ENCODE data around the gene KAT6B.

The KAT6B gene

GRCh38 chr10:74823791-74824183 is 2.6 kb upstream of the KAT6B start:
- no peak for DNase-seq (ENCODE audit: low read depth in 2 of 2)

- no peak for DNase-seq (ENCODE audit: low read depth in 2 of 2)
Measured at GRCh38 chr10:74824184-74824899, 2.1 kb upstream of the KAT6B start.

GRCh38 chr10:74824900-74825370 is 1.5 kb upstream of the KAT6B start:
- DNase-seq (ENCODE audit: low read depth in 2 of 2) = peak in 1 of 2 donors; percentile 5

DNA sequence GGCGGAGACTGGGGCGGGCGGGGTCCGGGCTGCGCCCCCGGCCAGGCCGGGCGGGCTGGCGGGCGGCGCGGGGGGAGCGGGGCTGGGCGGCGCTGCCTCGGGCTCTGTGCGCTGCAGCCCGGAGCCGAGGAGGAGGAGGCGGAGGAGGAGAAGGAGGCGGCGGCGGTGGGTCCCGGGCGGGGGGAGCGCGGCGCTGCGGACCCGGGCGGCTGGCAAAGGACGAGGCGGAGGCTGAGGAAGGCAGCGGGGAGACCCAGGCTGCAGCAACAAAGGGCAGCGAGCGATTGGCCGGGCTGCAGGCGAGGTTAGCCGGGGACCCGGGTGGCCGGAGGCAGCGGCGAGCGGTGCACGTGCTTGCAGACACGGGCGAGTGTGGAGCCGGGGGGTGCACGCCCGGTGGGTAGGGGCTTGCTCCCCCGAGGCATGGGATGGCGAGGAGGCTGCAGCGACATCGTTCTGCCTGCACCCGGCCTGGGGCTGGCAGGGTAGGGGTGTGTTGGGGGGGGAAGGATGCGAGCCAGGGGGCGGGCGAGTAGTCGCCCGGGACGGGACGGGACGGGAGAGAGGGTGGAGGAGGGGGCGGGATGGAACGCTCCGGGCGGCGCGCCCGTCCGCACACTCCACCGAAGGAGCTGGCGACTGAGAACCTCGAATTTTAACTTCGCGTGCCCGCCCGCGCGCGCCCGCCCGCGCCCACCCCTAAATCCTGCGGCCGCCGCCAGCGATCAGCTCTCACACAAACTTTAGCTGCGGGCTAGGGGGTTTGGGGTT is 844 bp upstream of the KAT6B start:
- peak; percentile 7 to 42 for DNase-seq (ENCODE audit: low read depth in 2 of 2)

- no peak for DNase-seq (ENCODE audit: low read depth in 2 of 2)
Measured at GRCh38 chr10:74827045-74827441, 643 bp downstream of the KAT6B start.

GRCh38 chr10:74827694-74828093 is 1.3 kb downstream of the KAT6B start:
- no peak for DNase-seq (ENCODE audit: low read depth in 2 of 2)

DNA sequence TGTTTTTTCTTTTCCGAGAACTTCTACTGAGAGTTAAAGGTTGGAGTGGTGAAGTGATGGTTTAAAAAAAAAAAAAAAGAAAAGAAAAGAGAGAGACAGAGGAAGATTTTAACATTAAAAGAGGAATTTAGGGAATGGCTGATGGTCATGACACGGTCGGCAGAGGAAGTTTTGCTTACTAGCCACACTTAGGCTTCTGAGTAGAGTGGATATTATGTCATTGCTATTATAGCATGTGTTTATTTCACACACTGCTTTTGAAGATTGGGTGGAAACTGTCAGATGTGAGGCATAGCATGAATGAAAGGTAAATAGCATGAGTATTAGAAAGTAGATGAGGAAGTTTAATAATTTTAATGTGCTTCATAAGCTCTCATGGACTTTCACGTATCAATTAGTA is 2.5 kb downstream of the KAT6B start:
- no peak for DNase-seq (ENCODE audit: low read depth in 2 of 2)

DNA sequence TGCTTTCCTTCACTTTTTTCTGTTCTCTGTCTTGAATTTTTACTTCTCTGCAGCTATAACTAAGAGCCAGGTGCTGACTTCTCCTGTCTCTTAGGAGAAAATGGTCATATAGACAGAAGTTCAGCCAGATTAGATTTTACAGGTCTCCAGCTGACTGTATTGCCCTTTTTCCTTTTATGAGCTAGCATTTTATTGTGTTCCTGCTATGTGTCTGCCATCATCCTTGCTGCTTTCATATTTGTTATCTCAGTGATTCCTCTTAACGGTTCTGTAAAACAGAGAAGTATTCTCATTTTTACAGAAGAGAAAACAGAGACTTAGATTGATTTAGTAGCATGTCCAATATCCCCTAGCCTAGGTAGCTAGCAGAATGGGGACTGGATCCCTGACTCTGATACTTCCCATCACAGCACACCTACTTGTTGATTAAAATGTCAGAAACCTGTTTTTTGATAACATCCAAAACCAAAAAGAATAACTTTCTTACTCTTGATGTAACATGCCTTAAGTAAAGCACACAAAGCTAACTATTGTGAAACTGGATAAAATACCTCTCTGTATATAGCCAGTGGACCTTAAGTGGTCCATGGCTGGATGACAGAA is 5.2 kb downstream of the KAT6B start:
- no peak for DNase-seq (ENCODE audit: low read depth in 2 of 2)

DNA sequence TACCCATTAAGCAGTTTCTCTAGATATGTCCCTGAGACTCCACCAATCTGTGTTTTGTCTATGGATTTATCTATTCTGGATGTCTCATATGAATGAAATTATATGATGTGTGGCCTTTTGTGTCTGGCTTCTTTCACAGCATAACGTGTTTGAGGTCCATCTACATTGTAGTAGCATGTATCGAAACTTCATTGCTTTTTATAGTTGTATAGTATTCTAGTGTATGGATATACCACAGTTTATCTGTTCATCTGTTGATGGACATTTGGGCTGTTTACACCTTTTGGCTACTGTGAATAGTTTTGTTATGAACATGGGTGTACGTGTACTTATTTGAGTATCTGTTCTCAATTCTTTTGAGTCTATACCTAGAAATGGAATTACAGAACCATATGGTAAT is 9.6 kb downstream of the KAT6B start:
- no peak for DNase-seq (ENCODE audit: low read depth in 2 of 2)

DNA sequence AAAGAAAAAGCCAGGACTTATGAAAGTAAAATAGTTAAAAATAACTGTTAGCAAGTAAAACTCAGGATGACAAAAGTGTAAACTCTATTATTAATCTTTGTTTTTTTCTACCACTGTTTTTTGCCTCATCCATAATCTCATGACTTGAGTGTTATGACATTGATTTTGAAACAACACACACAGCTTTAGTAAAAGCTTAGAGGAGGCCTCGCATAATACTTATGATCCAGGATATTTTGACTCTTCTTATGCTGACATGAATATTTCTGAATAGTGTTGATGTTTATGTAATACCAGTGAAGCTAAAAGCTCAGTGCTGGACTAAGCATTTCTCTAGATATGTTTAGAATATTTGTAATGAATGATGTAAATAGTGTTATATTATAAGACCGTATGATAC is 10.5 kb downstream of the KAT6B start:
- no peak for DNase-seq (ENCODE audit: low read depth in 2 of 2)

DNA sequence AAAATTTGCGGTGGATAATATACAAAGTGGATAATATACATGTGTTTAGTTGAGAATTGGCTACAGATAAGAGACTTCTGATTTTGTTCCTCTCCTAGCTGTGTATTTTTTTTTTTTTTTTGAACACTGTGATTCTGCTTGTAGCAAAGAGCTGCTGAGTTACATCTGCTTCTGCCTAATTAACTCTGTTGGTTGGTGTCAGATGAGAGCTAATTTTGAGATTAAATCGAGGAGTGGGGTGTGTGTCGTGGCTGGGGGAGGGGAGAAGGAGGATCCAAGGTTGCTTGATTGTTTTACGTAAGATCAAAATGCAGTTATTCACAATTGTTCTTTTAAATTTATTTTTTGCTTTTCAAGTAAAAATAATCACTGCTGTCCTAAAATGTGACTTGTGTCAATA is 11.3 kb downstream of the KAT6B start:
- no peak for DNase-seq (ENCODE audit: low read depth in 2 of 2)

GRCh38 chr10:74839708-74840107 is 13.3 kb downstream of the KAT6B start:
- DNase-seq (ENCODE audit: low read depth in 2 of 2) = no peak

DNA sequence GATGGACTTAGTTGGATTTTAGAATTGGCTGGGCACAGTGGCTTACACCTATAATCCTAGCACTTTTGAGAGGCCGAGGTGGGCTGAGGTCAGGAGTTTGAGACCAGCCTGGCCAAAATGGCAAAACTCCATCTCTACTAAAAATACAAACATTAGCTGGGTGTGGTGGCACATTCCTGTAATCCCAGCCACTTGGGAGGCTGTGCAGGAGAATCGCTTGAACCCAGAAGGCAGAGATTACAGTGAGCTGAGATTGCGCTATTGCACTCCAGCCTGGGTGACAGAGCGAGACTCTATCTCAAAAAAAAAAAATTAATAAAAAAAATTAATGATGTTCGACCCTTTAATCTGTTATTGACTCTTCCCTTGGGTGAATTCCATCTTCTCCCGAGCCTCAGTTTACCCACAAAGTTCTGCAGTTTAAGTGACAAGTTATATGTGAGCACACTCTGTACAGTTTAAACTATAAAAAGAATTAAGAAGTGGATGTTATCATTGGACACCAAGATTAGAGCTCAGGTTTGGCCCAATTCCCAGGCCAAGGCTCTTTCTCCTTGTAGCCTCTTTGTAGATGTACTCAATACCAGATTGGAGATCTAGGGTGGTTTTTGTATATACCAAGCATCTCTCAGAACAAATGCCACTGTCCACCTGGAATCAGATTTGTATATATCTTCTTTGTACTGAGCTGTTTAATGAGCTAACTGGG is 15.0 kb downstream of the KAT6B start:
- no peak for DNase-seq (ENCODE audit: low read depth in 2 of 2)

DNA sequence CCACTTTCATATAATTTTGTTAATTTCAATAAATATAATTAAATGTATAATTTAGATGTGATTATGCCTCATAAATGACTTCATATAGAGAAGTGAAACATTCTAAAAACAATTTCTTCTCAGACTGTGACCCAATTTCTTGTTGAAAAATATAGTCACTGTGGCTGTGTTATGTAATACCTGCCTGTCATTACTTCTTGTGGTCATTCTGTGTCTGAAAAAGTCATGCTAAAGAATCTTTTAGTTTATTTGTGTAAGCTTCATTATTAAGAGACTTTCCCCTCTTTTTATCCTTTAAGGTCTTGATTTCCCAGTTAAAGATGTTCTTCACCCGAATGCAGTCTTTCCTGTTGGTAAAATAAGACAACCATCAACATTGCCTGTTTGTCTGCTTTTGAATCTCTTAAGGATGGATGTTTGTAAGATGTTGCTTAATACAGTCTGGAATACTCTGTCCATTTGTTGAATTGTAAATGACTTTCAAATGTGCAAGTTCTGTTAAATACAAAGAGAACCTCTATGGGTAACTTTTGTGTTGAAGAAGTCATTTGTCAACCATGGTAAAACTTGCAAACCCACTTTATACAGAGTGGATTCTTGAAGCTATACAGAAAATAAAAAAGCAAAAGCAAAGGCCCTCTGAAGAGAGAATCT is 16.0 kb downstream of the KAT6B start:
- no peak for DNase-seq (ENCODE audit: low read depth in 2 of 2)

DNA sequence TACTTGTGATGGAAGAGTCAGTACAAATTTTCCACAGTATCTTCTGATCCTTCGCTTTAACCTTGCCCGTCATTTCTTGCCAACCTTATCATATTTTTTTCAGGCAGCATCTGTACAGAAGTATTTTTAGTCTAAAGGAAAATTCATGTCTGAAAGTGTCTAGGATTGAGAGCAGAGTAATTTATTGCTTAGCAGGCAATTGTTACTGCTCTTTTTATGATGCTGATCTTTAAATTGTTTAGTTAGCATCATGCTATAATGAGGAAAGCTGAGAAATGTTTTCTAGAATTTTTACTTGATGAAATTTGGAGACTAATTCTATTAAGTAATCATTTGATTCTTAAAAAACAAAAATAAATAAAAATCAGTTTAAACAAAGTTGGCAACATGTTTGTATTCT is 20.6 kb downstream of the KAT6B start:
- no peak for DNase-seq (ENCODE audit: low read depth in 2 of 2)

DNA sequence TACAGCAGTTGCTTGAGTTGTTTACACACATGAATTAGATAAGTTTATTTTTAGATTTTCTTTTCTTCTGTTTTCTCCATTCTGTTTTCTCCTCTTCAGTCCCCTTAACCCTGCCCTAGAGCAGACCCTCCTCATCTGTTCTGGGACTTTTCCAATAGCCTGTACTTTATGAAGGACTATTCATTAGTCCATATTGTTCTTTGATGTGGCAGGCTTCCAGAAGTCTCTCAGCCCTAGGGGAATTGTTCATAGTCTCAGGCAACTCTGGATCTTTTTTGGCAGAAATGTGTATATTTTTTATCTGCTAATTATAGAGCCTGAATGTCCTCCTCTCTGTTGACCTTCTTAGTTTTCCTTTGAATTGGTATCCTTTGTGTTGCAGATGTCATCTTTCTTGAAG is 25.4 kb downstream of the KAT6B start:
- no peak for DNase-seq (ENCODE audit: low read depth in 2 of 2)

- no peak for DNase-seq (ENCODE audit: low read depth in 2 of 2)
Measured at GRCh38 chr10:74852381-74852780, 26.0 kb downstream of the KAT6B start.

- no peak for DNase-seq (ENCODE audit: low read depth in 2 of 2)
Measured at GRCh38 chr10:74854610-74855009, 28.2 kb downstream of the KAT6B start.

DNA sequence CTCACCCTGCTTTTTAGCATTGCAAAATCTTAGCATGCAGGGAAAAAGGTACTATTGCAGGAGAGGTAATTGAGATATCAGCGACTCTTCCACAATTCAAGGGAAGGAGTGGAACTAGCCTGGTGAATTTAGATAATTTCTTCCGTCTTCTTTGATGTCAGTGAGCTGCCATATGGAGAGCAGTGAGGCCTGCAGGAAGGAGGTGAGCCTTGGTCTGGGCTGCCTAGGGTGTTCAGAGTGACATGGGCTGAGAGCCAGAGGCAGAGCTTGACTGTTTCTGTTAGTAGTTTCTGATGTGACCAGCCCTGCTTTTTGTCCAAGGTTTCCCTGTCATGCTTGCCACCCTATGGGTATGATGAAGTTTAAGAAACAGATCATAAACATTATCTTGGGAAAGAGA is 28.6 kb downstream of the KAT6B start:
- no peak for DNase-seq (ENCODE audit: low read depth in 2 of 2)

DNA sequence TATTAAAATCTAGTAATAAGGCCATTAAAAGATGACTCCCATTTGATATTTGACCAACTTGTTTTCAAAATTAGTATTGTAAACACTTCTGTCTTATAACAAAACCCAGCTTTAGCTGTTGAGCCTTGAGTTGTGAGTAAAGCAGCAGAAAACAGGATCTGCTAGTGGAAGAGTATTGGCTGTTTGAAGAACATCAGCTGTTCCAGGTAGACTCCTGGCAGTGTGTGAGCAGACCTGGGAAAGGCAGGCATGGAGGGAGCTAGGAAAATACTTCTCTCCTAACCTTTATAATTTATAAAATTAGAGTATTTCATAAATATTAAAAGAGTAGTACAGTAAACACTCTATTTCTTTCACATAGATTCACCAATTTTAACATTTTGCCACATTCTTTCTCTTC is 29.0 kb downstream of the KAT6B start:
- no peak for DNase-seq (ENCODE audit: low read depth in 2 of 2)

DNA sequence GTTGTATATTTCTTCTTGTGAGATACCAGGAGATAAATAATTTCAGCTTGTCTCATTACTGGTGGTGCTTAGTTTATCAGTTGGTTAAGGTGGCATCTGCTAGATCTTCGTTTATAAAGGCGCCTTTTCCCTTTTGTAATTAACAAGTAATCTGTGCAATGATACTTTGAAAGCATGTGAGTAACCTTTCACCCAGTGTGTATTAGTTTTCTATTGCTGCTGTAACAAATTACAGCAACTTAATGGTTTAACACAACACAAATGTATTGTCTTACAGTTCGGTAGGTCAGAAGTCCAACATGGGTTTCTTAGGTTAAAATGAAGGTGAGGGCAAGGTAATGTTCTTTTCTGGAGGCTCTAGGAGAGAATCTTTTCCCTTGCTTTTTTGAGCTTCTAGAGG is 30.5 kb downstream of the KAT6B start:
- no peak for DNase-seq (ENCODE audit: low read depth in 2 of 2)

DNA sequence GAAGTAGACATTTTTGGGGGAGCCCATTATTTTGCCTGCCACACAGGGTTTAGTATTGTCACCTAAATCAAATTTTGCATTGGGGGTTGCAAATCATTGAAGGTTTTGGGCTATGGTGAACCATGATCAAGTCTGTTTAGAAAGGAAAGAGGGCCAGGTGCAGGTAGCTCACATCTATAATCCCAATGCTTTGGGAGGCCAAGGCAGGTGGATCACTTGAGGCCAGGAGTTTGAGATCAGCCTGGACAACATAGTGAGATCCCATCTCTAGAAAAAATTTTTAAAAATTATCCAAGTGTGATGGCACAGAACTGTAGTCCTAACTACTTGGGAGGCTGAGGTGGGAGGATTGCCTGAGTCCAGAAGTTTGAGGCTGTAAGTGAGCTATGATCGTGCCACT is 31.2 kb downstream of the KAT6B start:
- no peak for DNase-seq (ENCODE audit: low read depth in 2 of 2)
